Effector memory CD4-positive, alpha-beta T cell (primary cell): ENCODE data around the gene OGDH.

ENCODE experiments used
- DNase-seq, 3 donors: peaks; one replicate each; pipeline ENCODE4 v3.0.0-alpha.2; 2020
- H3K27ac ChIP-seq: 2 replicates; pipeline ENCODE4 v1.7.0; 2013; ENCODE audit warnings: mild to moderate bottlenecking, low read length, moderate library complexity; ENCODE audit not compliant: insufficient read depth, poor library complexity, severe bottlenecking
- H3K27me3 ChIP-seq: replicated peaks from 2 replicates; pipeline ENCODE4 v1.7.0; 2013; ENCODE audit warnings: mild to moderate bottlenecking, low read length; ENCODE audit not compliant: insufficient read depth, control insufficient read depth, poor library complexity, severe bottlenecking
- H3K36me3 ChIP-seq: 2 replicates; pipeline ENCODE4 v1.7.0; 2013; ENCODE audit warnings: mild to moderate bottlenecking, low read length, moderate library complexity; ENCODE audit not compliant: control insufficient read depth, insufficient read depth
- H3K4me1 ChIP-seq: 2 replicates; pipeline ENCODE4 v1.7.0; 2013; ENCODE audit warnings: low read length, mild to moderate bottlenecking; ENCODE audit not compliant: control insufficient read depth, insufficient read depth, poor library complexity, severe bottlenecking
- H3K4me3 ChIP-seq: 2 replicates; pipeline ENCODE4 v1.7.0; 2013; ENCODE audit warnings: low read length, low read depth, mild to moderate bottlenecking; ENCODE audit not compliant: insufficient read depth, poor library complexity, severe bottlenecking
- H3K9me3 ChIP-seq: 2 replicates; pipeline ENCODE4 v1.7.0; 2013; ENCODE audit warnings: mild to moderate bottlenecking, low read length, moderate library complexity; ENCODE audit not compliant: control insufficient read depth

Gene OGDH

GRCh38 chr7:44565795-44566559 is 40.5 kb upstream of the OGDH start:
- H3K36me3 ChIP-seq = peaks cover 70% of the 10 kb centered on the region
- no peaks in the 10 kb centered on the region for H3K9me3 ChIP-seq
- no peaks in the 10 kb centered on the region for H3K27me3 ChIP-seq
- no peak overlapping the region for H3K4me3 ChIP-seq
- no peaks in the 10 kb centered on the region for H3K4me1 ChIP-seq
- H3K27ac ChIP-seq = no peak overlapping the region
- no peak for DNase-seq

- no peak for DNase-seq
- Histone ChIP-seq H3K4me3 (no peak overlapping the region), H3K9me3 (no peaks in the 10 kb centered on the region), H3K36me3 (peaks cover 77% of the 10 kb centered on the region), H3K4me1 (no peaks in the 10 kb centered on the region), H3K27ac (no peak overlapping the region), H3K27me3 (no peaks in the 10 kb centered on the region)
These were observed 39.7 kb upstream of the OGDH start for GRCh38 chr7:44566680-44567079.

- Histone ChIP-seq H3K27me3 (no peaks in the 10 kb centered on the region), H3K4me1 (peaks cover 3% of the 10 kb centered on the region), H3K4me3 (no peak overlapping the region), H3K27ac (no peak overlapping the region), H3K36me3 (peaks cover 87% of the 10 kb centered on the region), H3K9me3 (no peaks in the 10 kb centered on the region)
- no peak for DNase-seq
These were observed 38.5 kb upstream of the OGDH start for GRCh38 chr7:44567884-44568283.

GRCh38 chr7:44568771-44569560 is 37.5 kb upstream of the OGDH start:
- no peak overlapping the region for H3K4me3 ChIP-seq
- peaks cover 84% of the 10 kb centered on the region for H3K36me3 ChIP-seq
- no peak for DNase-seq
- H3K4me1 ChIP-seq = peaks cover 11% of the 10 kb centered on the region
- H3K9me3 ChIP-seq = no peaks in the 10 kb centered on the region
- H3K27ac ChIP-seq = no peak overlapping the region
- H3K27me3 ChIP-seq = no peaks in the 10 kb centered on the region

- H3K27me3 ChIP-seq = no peaks in the 10 kb centered on the region
These were observed 36.5 kb upstream of the OGDH start for GRCh38 chr7:44569959-44570358.

GRCh38 chr7:44572771-44573170 is 33.7 kb upstream of the OGDH start:
- Histone ChIP-seq H3K9me3 (no peaks in the 10 kb centered on the region), H3K4me1 (peaks cover 16% of the 10 kb centered on the region), H3K4me3 (peak overlapping the region; percentile 75), H3K36me3 (peaks cover 49% of the 10 kb centered on the region), H3K27me3 (no peaks in the 10 kb centered on the region), H3K27ac (peak overlapping the region; percentile 89)
- no peak for DNase-seq

More at GRCh38 chr7:44569959-44570358, 36.5 kb upstream of the OGDH start:
- Histone ChIP-seq H3K4me3 (no peak overlapping the region), H3K36me3 (peaks cover 74% of the 10 kb centered on the region), H3K4me1 (peaks cover 16% of the 10 kb centered on the region), H3K27ac (no peak overlapping the region), H3K9me3 (no peaks in the 10 kb centered on the region)
- DNase-seq = no peak

GRCh38 chr7:44573464-44574286 is 32.8 kb upstream of the OGDH start, which contains the start of gene DDX56:
Gene DDX56 (minus strand): TSS chr7:44573908. CDS start chr7:44573895, 13 bp downstream.
- peaks cover 48% of the 10 kb centered on the region for H3K36me3 ChIP-seq
- peaks cover 16% of the 10 kb centered on the region for H3K4me1 ChIP-seq
- peak; percentile 85 to 93 (median 86) for DNase-seq
- H3K27ac ChIP-seq = peak within 1 kb of the TSS; percentile 89
- H3K27me3 ChIP-seq = no peaks in the 10 kb centered on the region
- H3K4me3 ChIP-seq = peak within 1 kb of the TSS; percentile 75
- no peaks in the 10 kb centered on the region for H3K9me3 ChIP-seq

- Histone ChIP-seq H3K27ac (peak overlapping the region; percentile 89), H3K4me3 (peak overlapping the region; percentile 75), H3K9me3 (no peaks in the 10 kb centered on the region), H3K27me3 (no peaks in the 10 kb centered on the region), H3K4me1 (peaks cover 20% of the 10 kb centered on the region), H3K36me3 (peaks cover 48% of the 10 kb centered on the region)
- no peak for DNase-seq
These were observed 32.0 kb upstream of the OGDH start for GRCh38 chr7:44574287-44574872.

- peaks cover 46% of the 10 kb centered on the region for H3K36me3 ChIP-seq
- no peaks in the 10 kb centered on the region for H3K9me3 ChIP-seq
- peak overlapping the region; percentile 89 for H3K27ac ChIP-seq
- H3K4me1 ChIP-seq = peaks cover 22% of the 10 kb centered on the region
- H3K27me3 ChIP-seq = no peaks in the 10 kb centered on the region
- no peak for DNase-seq
- H3K4me3 ChIP-seq = no peak overlapping the region
These were observed 31.4 kb upstream of the OGDH start for GRCh38 chr7:44575054-44575453.
